Erythroblast (primary cell): ENCODE data around the gene PARP3.

Experiments
- GATA1 ChIP-seq: IDR thresholded peaks from 2 replicates; pipeline ENCODE4 v1.6.1; 2011; ENCODE audit warnings: low read depth, mild to moderate bottlenecking, control low read depth, low read length, moderate library complexity
- POLR2A ChIP-seq: IDR thresholded peaks from 2 replicates; pipeline ENCODE4 v1.6.1; 2011; ENCODE audit warnings: mild to moderate bottlenecking, low read length

- TF ChIP-seq POLR2A (no peak), GATA1 (no peak)
Measured at GRCh38 chr3:51953445-51953844, 11.3 kb downstream of the PARP3 start.
